ENCODE results near the gene WNT9B.
"Not testable (repeated sequence)": the region's sequence is repeated elsewhere in the genome, so short reads cannot be mapped to it uniquely, and the experiment has no call there.

Gene WNT9B

GRCh38 chr17:46917041-46917440 lies 65.7 kb downstream of the WNT9B start:
- DNase-seq: no peak

- DNase-seq: no peak
Measured at GRCh38 chr17:46917516-46917915, 66.1 kb downstream of the WNT9B start.

GRCh38 chr17:46921962-46922361 lies 70.6 kb downstream of the WNT9B start:
- DNase-seq: not testable (repeated sequence)

GRCh38 chr17:46922487-46922803 lies 71.1 kb downstream of the WNT9B start:
- no peak for DNase-seq

- DNase-seq: peak; percentile 91
Measured at GRCh38 chr17:46922804-46923635, 71.6 kb downstream of the WNT9B start, which contains the start of gene GOSR2. GOSR2 (plus strand) TSS chr17:46923160; CDS start chr17:46923193, 33 bp downstream.

- DNase-seq: no peak
Measured at GRCh38 chr17:46925185-46925868, 73.9 kb downstream of the WNT9B start.

GRCh38 chr17:46928467-46929261 lies 77.3 kb downstream of the WNT9B start:
- DNase-seq: no peak

GRCh38 chr17:46929413-46929812 lies 78.0 kb downstream of the WNT9B start:
- no peak for DNase-seq

- no peak for DNase-seq
Measured at GRCh38 chr17:46930051-46930450, 78.7 kb downstream of the WNT9B start.

GRCh38 chr17:46931596-46931995 lies 80.2 kb downstream of the WNT9B start:
- no peak for DNase-seq

- DNase-seq: no peak
Measured at GRCh38 chr17:46935658-46936266, 84.4 kb downstream of the WNT9B start.

Data from CD4-positive, alpha-beta T cell treated with Interleukin-17A for 1 hour (primary cell).